Measurements from ENCODE around the gene TNFSF12.

Gene TNFSF12

DNA sequence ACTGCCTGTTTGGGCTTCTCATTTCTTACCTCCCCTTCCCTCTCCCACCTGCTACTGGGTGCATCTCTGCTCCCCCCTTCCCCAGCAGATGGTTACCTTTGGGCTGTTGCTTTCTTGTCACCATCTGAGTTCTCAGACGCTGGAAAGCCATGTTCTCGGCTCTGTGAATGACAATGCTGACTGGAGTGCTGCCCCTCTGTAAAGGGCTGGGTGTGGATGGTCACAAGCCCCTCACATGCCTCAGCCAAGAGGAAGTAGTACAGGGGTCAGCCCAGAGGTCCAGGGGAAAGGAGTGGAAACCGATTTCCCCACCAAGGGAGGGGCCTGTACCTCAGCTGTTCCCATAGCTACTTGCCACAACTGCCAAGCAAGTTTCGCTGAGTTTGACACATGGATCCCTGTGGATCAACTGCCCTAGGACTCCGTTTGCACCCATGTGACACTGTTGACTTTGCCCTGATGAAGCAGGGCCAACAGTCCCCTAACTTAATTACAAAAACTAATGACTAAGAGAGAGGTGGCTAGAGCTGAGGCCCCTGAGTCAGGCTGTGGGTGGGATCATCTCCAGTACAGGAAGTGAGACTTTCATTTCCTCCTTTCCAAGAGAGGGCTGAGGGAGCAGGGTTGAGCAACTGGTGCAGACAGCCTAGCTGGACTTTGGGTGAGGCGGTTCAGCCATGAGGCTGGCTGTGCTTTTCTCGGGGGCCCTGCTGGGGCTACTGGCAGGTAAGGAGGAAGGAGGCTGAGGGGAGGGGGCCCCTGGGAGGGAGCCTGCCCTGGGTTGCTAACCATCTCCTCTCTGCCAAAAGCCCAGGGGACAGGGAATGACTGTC lies 30.4 kb downstream of the TNFSF12 start, which contains the start of gene CD68:
Gene CD68 (plus strand): TSS at position 638 of the 833 bp plus-strand sequence. CDS start 40 bp downstream, at position 678.
- peak; percentile 87 for DNase-seq (ENCODE audit: extremely low read depth, low read depth)
- H3K4me3 ChIP-seq (replicated peaks; ENCODE audit: low read depth, low read length), result no peak within 1 kb of the TSS
- TF ChIP-seq, protein P1, sequence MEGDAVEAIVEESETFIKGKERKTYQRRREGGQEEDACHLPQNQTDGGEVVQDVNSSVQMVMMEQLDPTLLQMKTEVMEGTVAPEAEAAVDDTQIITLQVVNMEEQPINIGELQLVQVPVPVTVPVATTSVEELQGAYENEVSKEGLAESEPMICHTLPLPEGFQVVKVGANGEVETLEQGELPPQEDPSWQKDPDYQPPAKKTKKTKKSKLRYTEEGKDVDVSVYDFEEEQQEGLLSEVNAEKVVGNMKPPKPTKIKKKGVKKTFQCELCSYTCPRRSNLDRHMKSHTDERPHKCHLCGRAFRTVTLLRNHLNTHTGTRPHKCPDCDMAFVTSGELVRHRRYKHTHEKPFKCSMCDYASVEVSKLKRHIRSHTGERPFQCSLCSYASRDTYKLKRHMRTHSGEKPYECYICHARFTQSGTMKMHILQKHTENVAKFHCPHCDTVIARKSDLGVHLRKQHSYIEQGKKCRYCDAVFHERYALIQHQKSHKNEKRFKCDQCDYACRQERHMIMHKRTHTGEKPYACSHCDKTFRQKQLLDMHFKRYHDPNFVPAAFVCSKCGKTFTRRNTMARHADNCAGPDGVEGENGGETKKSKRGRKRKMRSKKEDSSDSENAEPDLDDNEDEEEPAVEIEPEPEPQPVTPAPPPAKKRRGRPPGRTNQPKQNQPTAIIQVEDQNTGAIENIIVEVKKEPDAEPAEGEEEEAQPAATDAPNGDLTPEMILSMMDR (IDR thresholded peaks at IDR 0.05; ENCODE audit: low read depth, low read length, missing control alignments), result no peak

DNA sequence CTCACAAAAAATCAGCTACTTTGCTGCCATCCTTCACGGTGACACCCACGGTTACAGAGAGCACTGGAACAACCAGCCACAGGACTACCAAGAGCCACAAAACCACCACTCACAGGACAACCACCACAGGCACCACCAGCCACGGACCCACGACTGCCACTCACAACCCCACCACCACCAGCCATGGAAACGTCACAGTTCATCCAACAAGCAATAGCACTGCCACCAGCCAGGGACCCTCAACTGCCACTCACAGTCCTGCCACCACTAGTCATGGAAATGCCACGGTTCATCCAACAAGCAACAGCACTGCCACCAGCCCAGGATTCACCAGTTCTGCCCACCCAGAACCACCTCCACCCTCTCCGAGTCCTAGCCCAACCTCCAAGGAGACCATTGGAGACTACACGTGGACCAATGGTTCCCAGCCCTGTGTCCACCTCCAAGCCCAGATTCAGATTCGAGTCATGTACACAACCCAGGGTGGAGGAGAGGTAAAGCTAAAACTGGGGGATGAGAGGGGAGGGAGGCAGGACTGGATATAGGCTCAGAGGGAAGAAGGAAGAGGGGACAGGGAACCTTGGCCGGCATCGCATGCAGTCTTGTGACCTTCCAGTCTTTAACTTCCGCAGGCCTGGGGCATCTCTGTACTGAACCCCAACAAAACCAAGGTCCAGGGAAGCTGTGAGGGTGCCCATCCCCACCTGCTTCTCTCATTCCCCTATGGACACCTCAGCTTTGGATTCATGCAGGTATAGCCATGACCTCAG lies 31.2 kb downstream of the TNFSF12 start:
- TF ChIP-seq, protein P1 (IDR thresholded peaks at IDR 0.05; ENCODE audit: low read depth, low read length, missing control alignments), result no peak
- no peak overlapping the region for H3K4me3 ChIP-seq (replicated peaks; ENCODE audit: low read depth, low read length)
- no peak for DNase-seq (ENCODE audit: extremely low read depth, low read depth)

DNA sequence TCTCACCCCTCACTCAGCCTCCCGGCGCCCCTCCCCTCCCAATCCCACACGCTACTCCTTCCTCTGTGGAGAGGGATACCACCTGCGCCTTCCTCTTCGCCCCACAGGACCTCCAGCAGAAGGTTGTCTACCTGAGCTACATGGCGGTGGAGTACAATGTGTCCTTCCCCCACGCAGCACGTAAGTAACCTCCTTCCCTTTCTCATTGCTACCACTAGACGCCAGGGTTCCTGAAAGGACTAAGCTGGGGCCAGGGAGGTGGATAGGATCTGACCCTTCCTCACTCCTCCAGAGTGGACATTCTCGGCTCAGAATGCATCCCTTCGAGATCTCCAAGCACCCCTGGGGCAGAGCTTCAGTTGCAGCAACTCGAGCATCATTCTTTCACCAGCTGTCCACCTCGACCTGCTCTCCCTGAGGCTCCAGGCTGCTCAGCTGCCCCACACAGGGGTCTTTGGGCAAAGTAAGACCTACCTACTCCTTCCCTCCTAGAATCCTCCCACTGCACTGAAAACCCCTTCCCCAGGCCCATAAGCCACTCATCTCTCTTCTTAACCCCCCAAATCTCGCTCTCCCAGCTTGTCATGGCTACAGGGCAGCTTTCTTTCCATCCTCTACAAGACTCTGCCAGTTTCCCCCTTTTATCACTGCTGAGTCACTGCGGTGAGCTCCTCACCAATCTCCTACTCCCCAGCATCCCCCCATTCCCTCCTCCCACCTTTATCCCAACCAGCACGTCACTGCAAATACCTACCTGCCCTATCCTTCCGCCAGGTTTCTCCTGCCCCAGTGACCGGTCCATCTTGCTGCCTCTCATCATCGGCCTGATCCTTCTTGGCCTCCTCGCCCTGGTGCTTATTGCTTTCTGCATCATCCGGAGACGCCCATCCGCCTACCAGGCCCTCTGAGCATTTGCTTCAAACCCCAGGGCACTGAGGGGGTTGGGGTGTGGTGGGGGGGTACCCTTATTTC lies 32.0 kb downstream of the TNFSF12 start:
- H3K4me3 ChIP-seq (replicated peaks; ENCODE audit: low read depth, low read length), result no peak overlapping the region
- TF ChIP-seq, protein P1 (IDR thresholded peaks at IDR 0.05; ENCODE audit: low read depth, low read length, missing control alignments), result no peak
- no peak for DNase-seq (ENCODE audit: extremely low read depth, low read depth)

DNA sequence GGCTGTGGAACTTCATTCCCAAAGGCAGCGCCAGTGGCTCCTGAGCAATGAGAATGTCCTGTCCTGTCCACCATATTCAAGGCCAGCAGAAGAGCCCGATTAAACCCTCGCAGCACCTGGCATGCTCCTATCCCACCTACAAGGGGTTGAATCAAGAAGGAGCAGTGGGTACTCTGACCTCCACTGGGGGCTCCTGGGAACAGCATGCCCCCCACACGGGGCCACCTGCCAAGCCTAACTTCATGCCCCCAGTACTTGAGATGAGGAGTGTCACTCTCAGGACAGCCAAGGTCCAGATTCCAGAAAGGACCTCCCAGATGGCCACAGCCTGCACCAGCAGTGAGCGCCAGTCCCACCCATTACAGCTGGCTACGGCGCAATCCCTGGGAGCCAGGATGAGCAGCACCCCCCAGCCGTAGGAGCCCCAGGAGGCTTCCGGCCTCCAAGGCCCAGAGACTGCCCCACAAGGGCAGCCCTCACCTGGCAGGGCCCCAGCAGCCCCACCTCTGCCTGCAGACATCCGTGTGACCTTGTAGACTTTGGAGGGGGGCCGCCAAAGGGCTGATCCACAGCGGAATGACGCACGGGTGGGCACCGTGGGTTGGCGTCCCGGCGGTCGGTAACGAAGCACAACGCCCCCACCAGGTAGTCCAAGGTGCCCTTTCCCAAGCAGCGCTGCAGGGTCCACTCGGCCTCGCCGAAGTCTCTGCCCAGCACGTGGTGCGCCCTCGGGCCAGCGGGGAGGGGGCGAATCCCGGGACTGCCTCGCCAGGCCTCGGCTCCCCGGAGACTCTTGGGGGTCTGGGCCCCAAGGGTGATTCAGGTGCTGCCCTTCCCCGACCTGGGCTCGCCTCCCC lies 33.8 kb downstream of the TNFSF12 start:
- H3K4me3 ChIP-seq (replicated peaks; ENCODE audit: low read depth, low read length), result peak overlapping the region; percentile 72
- no peak for DNase-seq (ENCODE audit: extremely low read depth, low read depth)
- TF ChIP-seq, protein P1 (IDR thresholded peaks at IDR 0.05; ENCODE audit: low read depth, low read length, missing control alignments), result no peak

DNA sequence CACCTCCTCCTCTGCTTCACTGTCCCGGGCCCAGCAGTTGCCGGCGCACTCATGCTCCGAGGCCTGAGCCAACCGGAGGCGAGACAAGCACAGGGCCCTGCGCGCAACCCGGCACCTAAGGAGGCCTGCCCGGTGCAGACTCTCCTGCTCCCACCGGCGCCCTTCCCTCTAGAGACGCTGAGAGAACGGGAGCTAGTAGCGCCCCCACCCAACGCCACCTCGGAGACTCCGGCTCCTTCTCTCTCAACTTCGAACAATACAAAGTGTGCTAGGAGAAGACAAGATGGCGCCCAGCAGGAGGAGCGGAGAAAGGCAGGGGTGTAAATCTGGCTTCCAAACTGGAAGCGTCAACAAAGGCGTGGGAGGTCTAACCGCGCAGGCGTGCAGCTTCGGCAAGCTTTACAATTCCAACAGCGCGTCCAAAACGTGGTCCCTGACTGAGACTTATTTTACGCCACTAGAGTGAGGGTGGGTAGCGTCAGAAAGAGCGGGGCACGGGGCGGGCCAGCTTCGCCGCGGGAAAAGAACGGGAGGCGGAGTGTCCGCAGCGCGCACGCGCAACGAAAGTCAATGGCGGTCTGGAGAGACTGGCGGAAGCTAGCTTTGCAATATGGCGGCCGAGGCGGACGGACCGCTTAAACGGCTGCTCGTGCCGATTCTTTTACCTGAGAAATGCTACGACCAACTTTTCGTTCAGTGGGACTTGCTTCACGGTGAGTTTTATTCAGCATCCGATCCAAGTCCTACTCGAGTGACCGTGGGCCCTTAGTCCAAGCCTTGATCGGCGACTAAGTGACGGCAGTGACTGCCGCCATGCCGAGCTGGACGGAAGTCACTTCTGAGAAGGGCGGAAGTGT lies 34.6 kb downstream of the TNFSF12 start, which contains the start of gene MPDU1:
Gene MPDU1 (plus strand): TSS at position 600 of the 857 bp plus-strand sequence. CDS start 11 bp downstream, at position 611.
- peak within 1 kb of the TSS; percentile 72 for H3K4me3 ChIP-seq (replicated peaks; ENCODE audit: low read depth, low read length)
- DNase-seq (ENCODE audit: extremely low read depth, low read depth), result peak; percentile 97
- TF ChIP-seq, protein P1 (IDR thresholded peaks at IDR 0.05; ENCODE audit: low read depth, low read length, missing control alignments), result no peak
